ENCODE results near the gene KCNQ5.

KCNQ5 gene

GRCh38 chr6:72925136-72925535 is 303.3 kb downstream of the KCNQ5 start:
- no peak for DNase-seq

- DNase-seq = no peak
Measured at GRCh38 chr6:72930556-72931132, 308.8 kb downstream of the KCNQ5 start.

- no peak for DNase-seq
Measured at GRCh38 chr6:72931325-72931887, 309.5 kb downstream of the KCNQ5 start.

GRCh38 chr6:72933233-72933632 is 311.4 kb downstream of the KCNQ5 start:
- DNase-seq = no peak

- DNase-seq = no peak
Measured at GRCh38 chr6:72936766-72937559, 315.1 kb downstream of the KCNQ5 start.

GRCh38 chr6:72938104-72938503 is 316.2 kb downstream of the KCNQ5 start:
- no peak for DNase-seq

- DNase-seq = no peak
Measured at GRCh38 chr6:72939004-72939403, 317.1 kb downstream of the KCNQ5 start.

GRCh38 chr6:72940265-72940664 is 318.4 kb downstream of the KCNQ5 start:
- no peak for DNase-seq

GRCh38 chr6:72941263-72941662 is 319.4 kb downstream of the KCNQ5 start:
- DNase-seq = no peak

GRCh38 chr6:72941751-72942150 is 319.9 kb downstream of the KCNQ5 start:
- DNase-seq = peak; percentile 80

- no peak for DNase-seq
Measured at GRCh38 chr6:72943699-72944098, 321.8 kb downstream of the KCNQ5 start.

GRCh38 chr6:72944660-72945059 is 322.8 kb downstream of the KCNQ5 start:
- no peak for DNase-seq

- no peak for DNase-seq
Measured at GRCh38 chr6:72946774-72947173, 324.9 kb downstream of the KCNQ5 start.

- no peak for DNase-seq
Measured at GRCh38 chr6:72947534-72947933, 325.7 kb downstream of the KCNQ5 start.

GRCh38 chr6:72948153-72948552 is 326.3 kb downstream of the KCNQ5 start:
- no peak for DNase-seq

GRCh38 chr6:72950114-72950860 is 328.4 kb downstream of the KCNQ5 start:
- no peak for DNase-seq

GRCh38 chr6:72952808-72953630 is 331.2 kb downstream of the KCNQ5 start:
- no peak for DNase-seq

GRCh38 chr6:72953971-72954381 is 332.1 kb downstream of the KCNQ5 start:
- DNase-seq = no peak

- DNase-seq = no peak
Measured at GRCh38 chr6:72954716-72955115, 332.9 kb downstream of the KCNQ5 start.

GRCh38 chr6:72955666-72956065 is 333.8 kb downstream of the KCNQ5 start:
- no peak for DNase-seq

GRCh38 chr6:72956272-72956671 is 334.4 kb downstream of the KCNQ5 start:
- DNase-seq = no peak

- DNase-seq = no peak
Measured at GRCh38 chr6:72959821-72960220, 338.0 kb downstream of the KCNQ5 start.

GRCh38 chr6:72963946-72964345 is 342.1 kb downstream of the KCNQ5 start:
- no peak for DNase-seq
